GM23248 (cell line): ENCODE measurements around the gene ZNF791.

Experiments used
- EZH2 ChIP-seq: fragments of 200-600 bp; sonication (generic); IDR thresholded peaks from 2 replicates; pipeline ENCODE4 v1.6.1; 2018; ENCODE audit warnings: antibody characterized with exemption, mild to moderate bottlenecking; ENCODE audit not compliant: insufficient read depth, poor library complexity, severe bottlenecking
- EZH2phosphoT487 ChIP-seq: fragments of 200-600 bp; sonication (generic); IDR thresholded peaks from 2 replicates; pipeline ENCODE4 v1.6.1; 2018; ENCODE audit warnings: antibody characterized with exemption, moderate library complexity, mild to moderate bottlenecking, low read depth; ENCODE audit not compliant: insufficient read depth

DNA sequence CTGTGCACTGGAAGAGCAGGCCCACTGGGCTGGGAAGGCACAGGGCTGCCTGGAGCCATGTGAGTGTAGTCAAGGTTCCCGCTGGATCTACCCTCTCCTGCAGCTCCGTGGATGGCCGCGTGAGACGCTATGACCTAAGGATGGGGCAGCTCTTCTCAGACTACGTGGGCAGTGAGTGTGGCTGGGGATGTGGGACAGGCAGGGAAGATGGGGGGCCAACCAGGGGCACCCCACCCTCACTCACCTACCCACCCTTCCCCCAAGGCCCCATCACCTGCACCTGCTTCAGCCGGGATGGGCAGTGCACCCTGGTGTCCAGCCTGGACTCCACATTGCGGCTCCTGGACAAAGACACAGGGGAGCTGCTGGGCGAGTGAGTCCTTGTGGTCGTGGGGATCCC is 62.0 kb downstream of the ZNF791 start:
- TF ChIP-seq EZH2 (no peak), EZH2phosphoT487 (no peak)
